ENCODE results near the gene ESRRB. TPM values are rescaled to one million over a fixed set of nuclear protein-coding genes. Genes with fewer than 3 reads are reported as not detected.
A peak's percentile ranks its signal among the peaks of the same experiment; 100 is the strongest.

The ESRRB gene
- total and polyA plus RNA-seq, 5 experiments from 2014 or later, result 0.23 TPM; not detected in 4

DNA sequence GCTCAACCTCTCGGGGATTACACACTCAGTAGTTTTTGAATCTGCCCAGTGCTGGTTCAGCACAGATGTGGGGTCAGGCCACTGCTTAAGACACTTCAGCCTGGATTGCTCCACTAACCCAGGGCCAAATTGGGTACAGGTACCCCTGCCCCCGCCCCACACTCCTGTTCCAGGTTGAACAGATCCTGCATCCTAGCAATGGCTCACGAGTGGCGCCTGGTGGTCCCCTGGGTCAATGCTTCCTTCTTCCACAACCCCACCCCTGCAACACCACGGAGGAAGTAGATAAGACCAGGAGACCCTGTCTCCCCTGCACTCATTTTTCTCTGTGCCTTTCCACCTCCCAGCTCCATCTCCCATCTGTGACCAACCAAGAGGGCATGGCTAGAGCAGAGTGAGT, 108.4 kb downstream of the ESRRB start:
- POLR2A ChIA-PET, result no interaction called here
- H3K27ac Mint-ChIP-seq, result peak overlapping the region in 1 of 10 donors; percentile 58
- peaks cover 0 to 5% (median 0%) of the 10 kb centered on the region in 5 donors for H3K27me3 Mint-ChIP-seq
- no peaks in the 10 kb centered on the region for H3K36me3 Mint-ChIP-seq
- no peaks in the 10 kb centered on the region for H3K9me3 Mint-ChIP-seq
- ATAC-seq (no peak), DNase-seq (no peak)
- H3K4me3 Mint-ChIP-seq, result no peak overlapping the region
- H3K4me1 Mint-ChIP-seq, result no peaks in the 10 kb centered on the region

DNA sequence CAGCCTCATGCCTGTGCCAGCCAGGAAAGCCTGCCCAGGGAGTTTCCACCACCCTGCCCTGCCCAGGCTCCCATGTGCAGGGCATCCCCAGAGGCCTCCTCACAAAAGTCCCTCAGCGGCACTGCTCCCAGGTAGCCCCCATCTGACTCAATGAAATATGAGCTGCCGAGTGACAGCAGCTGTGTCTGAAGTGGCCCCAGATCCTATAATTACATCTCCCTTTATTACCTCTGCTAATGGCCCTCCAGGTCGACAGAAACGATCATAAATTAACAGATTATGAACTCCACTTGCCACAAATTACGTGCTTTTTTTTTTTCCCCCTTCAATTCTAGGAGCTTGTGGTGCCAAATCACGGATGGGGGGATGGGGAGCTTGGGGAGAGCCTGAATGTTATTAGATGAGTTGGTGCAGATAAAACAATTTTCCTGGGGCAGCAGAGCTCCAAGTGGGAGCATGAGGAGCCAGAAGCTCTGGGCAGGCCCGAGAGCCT, 110.4 kb downstream of the ESRRB start:
- Mint-ChIP-seq H3K4me3 (no peak overlapping the region), H3K36me3 (no peaks in the 10 kb centered on the region), H3K9me3 (no peaks in the 10 kb centered on the region), H3K4me1 (no peaks in the 10 kb centered on the region), H3K27ac (no peak overlapping the region), H3K27me3 (peaks cover 0 to 7% (median 3%) of the 10 kb centered on the region in 5 donors)
- DNase-seq (no peak), ATAC-seq (no peak)
- POLR2A ChIA-PET, result no interaction called here

DNA sequence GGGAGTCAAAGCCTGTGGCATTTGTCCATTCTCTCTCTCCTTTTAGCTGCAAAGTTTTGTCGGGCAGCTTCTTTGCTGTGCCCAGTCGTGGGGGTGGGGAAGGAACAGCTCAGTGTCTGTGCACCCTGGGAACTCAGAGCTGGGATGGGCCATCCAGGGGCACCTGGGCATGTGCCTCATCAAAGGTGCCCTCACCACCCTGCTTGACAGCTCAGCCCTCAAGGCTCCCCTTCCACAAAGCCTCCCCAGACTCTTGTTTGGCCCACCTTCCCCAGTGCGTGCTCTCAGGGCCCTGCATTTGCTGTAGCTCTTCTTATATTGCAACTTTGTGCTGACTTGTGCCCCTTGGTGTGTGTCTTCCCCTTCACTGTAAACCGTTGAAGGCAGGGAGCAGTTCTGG, 112.6 kb downstream of the ESRRB start:
- no peak overlapping the region for H3K27ac Mint-ChIP-seq
- ATAC-seq (no peak), DNase-seq (no peak)
- peaks cover 0 to 9% (median 3%) of the 10 kb centered on the region in 5 donors for H3K27me3 Mint-ChIP-seq
- no peaks in the 10 kb centered on the region for H3K9me3 Mint-ChIP-seq
- H3K4me3 Mint-ChIP-seq, result no peak overlapping the region
- POLR2A ChIA-PET, result no interaction called here
- no peaks in the 10 kb centered on the region for H3K36me3 Mint-ChIP-seq
- no peaks in the 10 kb centered on the region for H3K4me1 Mint-ChIP-seq

DNA sequence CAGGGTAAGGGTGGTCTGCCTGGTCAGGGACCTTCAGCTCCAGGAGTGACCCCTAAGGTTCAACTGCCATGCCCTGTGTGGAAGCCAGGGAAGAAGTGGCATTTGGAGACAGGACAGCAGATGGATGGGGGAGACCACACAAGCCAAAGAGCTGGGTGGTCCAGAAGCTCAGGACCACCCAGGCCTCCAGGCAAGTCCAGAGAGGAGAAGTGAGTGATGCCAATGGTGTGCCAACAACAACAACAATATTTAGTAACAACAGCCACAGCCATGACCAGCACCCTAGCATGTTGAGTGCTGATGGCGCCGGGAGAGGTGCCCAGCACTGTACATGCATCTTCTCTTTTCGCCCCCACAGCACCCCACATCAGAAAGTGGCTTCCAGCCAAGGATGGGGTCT, 113.7 kb downstream of the ESRRB start:
- Mint-ChIP-seq H3K4me3 (no peak overlapping the region), H3K4me1 (no peaks in the 10 kb centered on the region), H3K27ac (no peak overlapping the region), H3K27me3 (peaks cover 0 to 9% (median 3%) of the 10 kb centered on the region in 5 donors), H3K36me3 (no peaks in the 10 kb centered on the region), H3K9me3 (no peaks in the 10 kb centered on the region)
- ATAC-seq, result no peak
- no peak for DNase-seq
- POLR2A ChIA-PET, result no interaction called here

DNA sequence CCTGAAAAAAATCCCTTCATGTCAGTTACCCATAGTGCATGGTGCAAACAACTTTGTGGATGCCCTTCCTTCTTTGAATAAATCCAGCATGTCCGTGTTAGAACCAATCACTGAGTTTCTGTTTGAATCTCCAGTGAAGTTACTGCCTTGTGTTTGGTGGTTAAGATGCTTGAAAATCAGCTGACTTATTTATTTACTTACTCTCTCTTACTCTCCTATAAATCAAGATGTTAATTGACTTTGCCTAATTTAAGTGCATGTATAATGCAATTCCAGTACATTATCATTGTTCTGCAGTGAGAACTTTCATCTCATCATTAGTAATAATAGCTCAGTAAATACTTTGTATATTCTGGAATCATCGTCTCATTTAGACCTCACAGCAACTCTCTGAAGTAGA, 114.2 kb downstream of the ESRRB start:
- DNase-seq (no peak), ATAC-seq (no peak)
- Mint-ChIP-seq H3K4me1 (no peaks in the 10 kb centered on the region), H3K27ac (no peak overlapping the region), H3K9me3 (no peaks in the 10 kb centered on the region), H3K27me3 (peaks cover 0 to 9% (median 3%) of the 10 kb centered on the region in 5 donors), H3K36me3 (no peaks in the 10 kb centered on the region), H3K4me3 (no peak overlapping the region)
- POLR2A ChIA-PET, result no interaction called here

DNA sequence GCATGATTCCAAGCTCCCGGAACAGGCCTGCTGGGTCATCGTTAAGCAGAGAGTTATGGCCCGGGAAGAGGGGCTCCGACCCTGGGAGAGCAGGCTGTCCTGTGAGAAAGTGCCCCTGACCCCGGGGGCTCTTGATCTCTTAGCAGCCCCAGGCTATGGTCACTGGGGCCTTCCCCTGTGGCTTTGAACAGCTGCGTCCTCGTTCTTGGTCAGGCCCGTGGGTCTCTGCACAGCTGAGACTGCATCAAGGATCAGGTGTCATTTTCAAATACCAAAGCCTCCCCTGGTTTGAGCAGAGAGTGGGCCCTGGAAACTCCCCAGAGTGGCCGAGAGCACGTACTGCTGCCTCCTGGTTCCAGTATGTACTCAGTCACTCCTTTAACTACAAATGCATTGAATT, 114.8 kb downstream of the ESRRB start:
- POLR2A ChIA-PET, result no interaction called here
- no peak overlapping the region for H3K4me3 Mint-ChIP-seq
- DNase-seq, result no peak

DNA sequence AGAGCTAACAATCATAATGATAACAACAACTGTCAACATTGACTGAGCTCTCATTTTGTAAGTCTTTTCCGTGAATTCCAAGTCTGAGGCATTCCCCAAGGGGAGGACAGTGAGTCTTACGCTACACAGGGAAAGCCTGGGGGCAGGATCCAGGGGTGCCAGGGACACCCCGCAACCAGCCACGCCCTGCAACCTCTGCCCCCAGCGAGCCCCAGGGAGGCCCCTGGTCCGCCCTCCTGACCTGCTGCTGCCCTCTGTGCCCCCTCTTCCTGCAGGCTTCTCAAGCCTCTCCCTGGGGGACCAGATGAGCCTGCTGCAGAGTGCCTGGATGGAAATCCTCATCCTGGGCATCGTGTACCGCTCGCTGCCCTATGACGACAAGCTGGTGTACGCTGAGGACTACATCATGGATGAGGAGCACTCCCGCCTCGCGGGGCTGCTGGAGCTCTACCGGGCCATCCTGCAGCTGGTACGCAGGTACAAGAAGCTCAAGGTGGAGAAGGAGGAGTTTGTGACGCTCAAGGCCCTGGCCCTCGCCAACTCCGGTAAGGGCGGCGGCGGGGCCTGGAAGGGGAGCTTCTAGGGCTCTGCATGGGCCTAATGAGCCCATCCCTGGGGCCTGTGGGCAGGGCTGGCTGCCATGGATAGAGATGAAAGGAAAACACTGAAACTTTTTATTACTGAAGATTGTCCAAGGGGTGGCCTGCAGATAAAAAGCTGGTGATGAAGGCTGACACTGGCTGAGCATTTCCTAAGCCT, 115.4 kb downstream of the ESRRB start:
- DNase-seq (no peak), ATAC-seq (no peak)
- Mint-ChIP-seq H3K9me3 (no peaks in the 10 kb centered on the region), H3K36me3 (no peaks in the 10 kb centered on the region), H3K4me1 (no peaks in the 10 kb centered on the region), H3K4me3 (no peak overlapping the region), H3K27ac (no peak overlapping the region), H3K27me3 (peaks cover 3 to 9% (median 5%) of the 10 kb centered on the region in 5 donors)
- POLR2A ChIA-PET, result no interaction called here

More for the DNA sequence above, 114.8 kb downstream of the ESRRB start:
- H3K9me3 Mint-ChIP-seq, result no peaks in the 10 kb centered on the region
- no peak overlapping the region for H3K27ac Mint-ChIP-seq
- H3K36me3 Mint-ChIP-seq, result no peaks in the 10 kb centered on the region
- no peak for ATAC-seq
- peaks cover 0 to 9% (median 3%) of the 10 kb centered on the region in 5 donors for H3K27me3 Mint-ChIP-seq
- no peaks in the 10 kb centered on the region for H3K4me1 Mint-ChIP-seq

DNA sequence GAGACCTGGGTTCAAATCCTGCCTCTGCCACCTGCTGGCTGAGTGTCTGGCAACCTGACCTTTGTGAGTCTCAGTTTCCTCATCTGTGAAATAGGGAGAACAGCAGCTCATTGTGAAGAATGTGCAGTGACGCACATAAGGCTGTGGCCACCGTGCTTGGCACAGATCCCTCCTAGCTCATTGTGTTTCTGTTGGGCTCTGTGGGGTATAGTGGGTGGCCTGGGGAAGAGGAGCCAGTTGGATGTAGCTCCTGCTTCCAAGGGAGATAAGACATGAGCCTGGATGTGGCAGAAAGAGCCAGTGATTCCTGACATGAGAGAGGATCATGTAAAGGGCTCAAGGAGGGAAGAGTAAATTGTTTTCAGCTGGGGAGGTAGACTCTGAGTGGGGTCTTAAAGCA, 120.0 kb downstream of the ESRRB start:
- ATAC-seq, result no peak
- Mint-ChIP-seq H3K9me3 (no peaks in the 10 kb centered on the region), H3K27ac (no peak overlapping the region), H3K4me3 (no peak overlapping the region), H3K4me1 (no peaks in the 10 kb centered on the region), H3K27me3 (peaks cover 0 to 11% (median 3%) of the 10 kb centered on the region in 5 donors), H3K36me3 (no peaks in the 10 kb centered on the region)
- POLR2A ChIA-PET, result no interaction called here
- DNase-seq, result no peak

DNA sequence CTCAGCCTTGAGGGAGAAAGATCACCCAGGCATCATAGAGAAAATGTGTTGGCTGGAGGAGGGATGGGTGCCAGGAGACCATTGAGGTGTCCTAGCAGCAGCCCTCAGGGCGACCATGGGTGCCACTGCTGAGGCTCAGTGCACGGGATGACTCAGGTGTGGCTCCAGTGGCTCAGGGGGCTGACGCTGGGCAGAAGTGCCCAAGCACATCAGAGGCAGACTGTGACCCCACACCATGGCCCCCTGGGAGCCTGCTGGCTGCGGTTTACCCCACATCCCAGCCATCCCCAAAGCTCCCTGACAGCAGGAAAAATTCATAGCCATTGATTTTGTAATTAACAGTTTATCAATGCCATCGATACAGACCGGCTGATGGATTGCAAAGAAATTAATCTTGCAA, 120.7 kb downstream of the ESRRB start:
- Mint-ChIP-seq H3K9me3 (no peaks in the 10 kb centered on the region), H3K36me3 (no peaks in the 10 kb centered on the region), H3K4me3 (no peak overlapping the region), H3K27me3 (peaks cover 0 to 11% (median 3%) of the 10 kb centered on the region in 5 donors), H3K27ac (no peak overlapping the region), H3K4me1 (no peaks in the 10 kb centered on the region)
- DNase-seq, result no peak
- ATAC-seq, result no peak
- POLR2A ChIA-PET, result no interaction called here

DNA sequence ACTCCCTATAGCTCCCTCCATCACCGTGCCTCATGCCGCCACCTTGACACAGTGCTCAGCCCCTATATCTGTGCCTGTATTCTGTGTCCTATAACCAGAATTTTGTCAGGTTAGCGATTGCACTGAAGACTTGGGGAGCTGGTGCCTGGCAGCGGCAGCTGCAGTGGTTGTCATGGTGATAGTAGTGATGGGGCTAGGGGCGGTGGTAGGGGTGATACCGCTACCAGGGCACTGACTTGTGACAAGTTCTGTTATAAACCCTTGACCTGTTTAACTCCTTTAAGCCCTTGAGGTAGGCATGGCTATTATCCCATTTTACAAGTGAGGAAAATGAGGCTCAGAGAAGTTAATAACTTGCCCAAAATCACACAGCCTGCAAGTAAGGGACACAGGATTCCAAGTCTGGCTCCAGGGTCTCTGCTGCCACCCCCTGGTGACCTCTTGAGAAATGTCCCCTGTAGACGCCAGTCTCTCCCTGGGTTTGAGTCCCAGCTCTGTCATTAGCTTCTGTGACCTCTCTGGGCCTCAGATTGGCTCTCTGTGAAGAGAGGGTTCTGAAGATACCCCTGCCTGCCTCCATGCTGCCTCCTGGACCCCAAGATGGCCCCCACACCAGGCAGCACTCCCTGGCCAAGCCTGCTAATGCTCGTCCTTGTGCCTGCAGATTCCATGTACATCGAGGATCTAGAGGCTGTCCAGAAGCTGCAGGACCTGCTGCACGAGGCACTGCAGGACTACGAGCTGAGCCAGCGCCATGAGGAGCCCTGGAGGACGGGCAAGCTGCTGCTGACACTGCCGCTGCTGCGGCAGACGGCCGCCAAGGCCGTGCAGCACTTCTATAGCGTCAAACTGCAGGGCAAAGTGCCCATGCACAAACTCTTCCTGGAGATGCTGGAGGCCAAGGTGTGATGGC, 121.9 kb downstream of the ESRRB start:
- POLR2A ChIA-PET, result no interaction called here
- Mint-ChIP-seq H3K27ac (no peak overlapping the region), H3K4me3 (no peak overlapping the region), H3K36me3 (no peaks in the 10 kb centered on the region), H3K4me1 (no peaks in the 10 kb centered on the region), H3K27me3 (peaks cover 0 to 11% (median 3%) of the 10 kb centered on the region in 5 donors), H3K9me3 (no peaks in the 10 kb centered on the region)
- DNase-seq, result no peak
- no peak for ATAC-seq

DNA sequence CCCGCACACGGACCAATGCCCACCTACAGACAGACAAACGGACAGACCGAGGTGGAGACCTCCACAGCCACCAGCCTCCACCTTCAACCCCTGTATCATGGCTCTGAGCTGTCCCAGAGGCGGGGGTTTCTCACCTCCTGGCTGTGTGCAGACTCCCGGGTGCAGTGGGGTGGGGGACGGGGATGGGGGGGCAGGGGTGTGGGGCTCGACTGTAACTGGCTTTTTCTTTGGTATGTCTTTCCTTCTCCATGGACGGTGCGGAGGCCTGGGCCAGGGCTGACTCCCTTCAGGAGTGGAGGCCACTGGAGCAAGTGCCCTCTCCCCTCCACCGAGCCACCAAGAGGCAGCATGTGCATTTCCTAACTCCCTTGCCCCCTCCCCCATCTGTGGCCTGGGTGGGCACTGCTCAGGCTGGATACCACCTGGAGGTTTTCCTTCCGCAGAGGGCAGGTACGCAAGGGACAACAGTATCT, 122.6 kb downstream of the ESRRB start:
- Mint-ChIP-seq H3K9me3 (no peaks in the 10 kb centered on the region), H3K36me3 (no peaks in the 10 kb centered on the region), H3K27ac (no peak overlapping the region), H3K4me1 (no peaks in the 10 kb centered on the region), H3K27me3 (peaks cover 0 to 11% (median 4%) of the 10 kb centered on the region in 5 donors), H3K4me3 (no peak overlapping the region)
- no peak for DNase-seq
- POLR2A ChIA-PET, result no interaction called here
- ATAC-seq, result no peak

DNA sequence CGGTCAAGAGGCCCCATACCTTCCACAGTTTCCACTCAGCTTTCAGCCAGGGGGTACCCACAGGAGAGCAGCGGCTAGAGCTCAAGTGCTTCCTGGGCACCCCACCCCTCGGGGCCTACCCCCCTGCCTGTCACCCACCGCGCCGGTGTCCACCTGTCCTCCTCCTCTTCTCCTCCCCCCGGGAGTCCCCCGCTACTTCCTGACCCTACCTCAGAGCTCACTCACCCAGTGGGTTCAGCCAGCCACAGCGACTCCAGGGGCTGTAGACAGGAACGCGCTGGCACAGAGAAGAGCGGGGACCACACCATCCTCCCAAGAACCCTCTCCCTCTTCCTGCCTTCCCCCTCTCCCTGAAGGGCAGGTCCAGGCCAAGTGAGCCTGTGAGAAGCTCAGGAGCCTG, 123.0 kb downstream of the ESRRB start:
- no peaks in the 10 kb centered on the region for H3K9me3 Mint-ChIP-seq

DNA sequence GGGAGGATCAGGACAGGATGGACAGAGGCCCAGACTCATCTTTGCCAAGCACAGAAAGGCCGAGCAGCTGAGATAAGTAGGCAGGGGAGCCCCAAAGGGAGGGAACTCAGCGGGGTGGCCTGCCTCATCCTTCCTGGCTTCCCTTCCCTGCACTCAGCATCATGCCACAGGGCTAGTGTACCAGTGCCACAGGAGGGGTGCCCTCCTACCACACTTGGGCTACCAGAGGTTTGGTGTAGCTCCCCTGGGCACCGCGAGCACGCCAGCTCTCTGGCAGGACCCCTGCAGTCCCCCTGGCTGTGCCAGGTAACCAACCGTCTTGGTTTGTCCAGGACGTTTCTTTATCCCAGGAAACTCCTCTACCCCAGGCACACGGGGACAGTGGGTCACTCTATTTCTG, 123.5 kb downstream of the ESRRB start:
- POLR2A ChIA-PET, result no interaction called here
- H3K9me3 Mint-ChIP-seq, result no peaks in the 10 kb centered on the region
- H3K36me3 Mint-ChIP-seq, result no peaks in the 10 kb centered on the region
- peaks cover 0 to 11% (median 8%) of the 10 kb centered on the region in 5 donors for H3K27me3 Mint-ChIP-seq
- DNase-seq, result no peak
- H3K4me1 Mint-ChIP-seq, result no peaks in the 10 kb centered on the region
- ATAC-seq, result no peak
- H3K27ac Mint-ChIP-seq, result peak overlapping the region in 1 of 10 donors; percentile 34
- no peak overlapping the region for H3K4me3 Mint-ChIP-seq

More for the DNA sequence above, 123.0 kb downstream of the ESRRB start:
- Mint-ChIP-seq H3K36me3 (no peaks in the 10 kb centered on the region), H3K4me1 (no peaks in the 10 kb centered on the region), H3K4me3 (no peak overlapping the region), H3K27me3 (peaks cover 0 to 11% (median 8%) of the 10 kb centered on the region in 5 donors), H3K27ac (peak overlapping the region in 1 of 10 donors; percentile 34)
- ATAC-seq, result no peak
- DNase-seq, result no peak
- POLR2A ChIA-PET, result no interaction called here
